Cardiac fibroblast (primary cell): Measurements from ENCODE around the gene ABO.
"Not testable (repeated sequence)": the region's sequence is repeated elsewhere in the genome, so short reads cannot be mapped to it uniquely, and the experiment has no call there.

ENCODE experiments used
- DNase-seq, 2 donors: peaks; one replicate each; pipeline versions ENCODE4 v3.0.0 to v3.0.0-alpha.2; 2010; ENCODE audit warnings: low read depth in 2 of 2
- H3K4me3 ChIP-seq, 2 donors: replicated peaks in 1 of 2; 1 replicate in 1 of 2; 2 replicates in 1 of 2; pipeline ENCODE4 v1.5.1; 2011; ENCODE audit warnings: low read depth in 2 of 2, low read length in 2 of 2, mild to moderate bottlenecking in 2 of 2, moderate library complexity in 1 of 2
- TF ChIP-seq, protein P1 (sequence below): IDR thresholded peaks from one replicate; pipeline ENCODE4 v1.5.1; 2011; ENCODE audit warnings: low read depth, mild to moderate bottlenecking, low read length, inconsistent platforms

The ABO gene

GRCh38 chr9:133225171-133226011, 49.6 kb downstream of the ABO start:
- TF ChIP-seq, protein P1, sequence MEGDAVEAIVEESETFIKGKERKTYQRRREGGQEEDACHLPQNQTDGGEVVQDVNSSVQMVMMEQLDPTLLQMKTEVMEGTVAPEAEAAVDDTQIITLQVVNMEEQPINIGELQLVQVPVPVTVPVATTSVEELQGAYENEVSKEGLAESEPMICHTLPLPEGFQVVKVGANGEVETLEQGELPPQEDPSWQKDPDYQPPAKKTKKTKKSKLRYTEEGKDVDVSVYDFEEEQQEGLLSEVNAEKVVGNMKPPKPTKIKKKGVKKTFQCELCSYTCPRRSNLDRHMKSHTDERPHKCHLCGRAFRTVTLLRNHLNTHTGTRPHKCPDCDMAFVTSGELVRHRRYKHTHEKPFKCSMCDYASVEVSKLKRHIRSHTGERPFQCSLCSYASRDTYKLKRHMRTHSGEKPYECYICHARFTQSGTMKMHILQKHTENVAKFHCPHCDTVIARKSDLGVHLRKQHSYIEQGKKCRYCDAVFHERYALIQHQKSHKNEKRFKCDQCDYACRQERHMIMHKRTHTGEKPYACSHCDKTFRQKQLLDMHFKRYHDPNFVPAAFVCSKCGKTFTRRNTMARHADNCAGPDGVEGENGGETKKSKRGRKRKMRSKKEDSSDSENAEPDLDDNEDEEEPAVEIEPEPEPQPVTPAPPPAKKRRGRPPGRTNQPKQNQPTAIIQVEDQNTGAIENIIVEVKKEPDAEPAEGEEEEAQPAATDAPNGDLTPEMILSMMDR: no peak
- DNase-seq: no peak
- H3K4me3 ChIP-seq: no peak overlapping the region

GRCh38 chr9:133224762-133225161, 50.2 kb downstream of the ABO start:
- no peak for DNase-seq
- no peak overlapping the region for H3K4me3 ChIP-seq
- TF ChIP-seq, protein P1: no peak

- not testable (repeated sequence) for H3K4me3 ChIP-seq
Observed at GRCh38 chr9:133223159-133223756, 51.7 kb downstream of the ABO start.

GRCh38 chr9:133221994-133222393, 53.0 kb downstream of the ABO start:
- DNase-seq: not testable (repeated sequence)

More at GRCh38 chr9:133223159-133223756, 51.7 kb downstream of the ABO start:
- peak in 1 of 2 donors; percentile 10 for DNase-seq

GRCh38 chr9:133221177-133221809, 53.7 kb downstream of the ABO start:
- DNase-seq: no peak
- TF ChIP-seq, protein P1: no peak
- no peak overlapping the region for H3K4me3 ChIP-seq

More at GRCh38 chr9:133221994-133222393, 53.0 kb downstream of the ABO start:
- H3K4me3 ChIP-seq: not testable (repeated sequence)

GRCh38 chr9:133218049-133218975, 56.7 kb downstream of the ABO start:
- not testable (repeated sequence) for DNase-seq, H3K4me3 ChIP-seq

DNA sequence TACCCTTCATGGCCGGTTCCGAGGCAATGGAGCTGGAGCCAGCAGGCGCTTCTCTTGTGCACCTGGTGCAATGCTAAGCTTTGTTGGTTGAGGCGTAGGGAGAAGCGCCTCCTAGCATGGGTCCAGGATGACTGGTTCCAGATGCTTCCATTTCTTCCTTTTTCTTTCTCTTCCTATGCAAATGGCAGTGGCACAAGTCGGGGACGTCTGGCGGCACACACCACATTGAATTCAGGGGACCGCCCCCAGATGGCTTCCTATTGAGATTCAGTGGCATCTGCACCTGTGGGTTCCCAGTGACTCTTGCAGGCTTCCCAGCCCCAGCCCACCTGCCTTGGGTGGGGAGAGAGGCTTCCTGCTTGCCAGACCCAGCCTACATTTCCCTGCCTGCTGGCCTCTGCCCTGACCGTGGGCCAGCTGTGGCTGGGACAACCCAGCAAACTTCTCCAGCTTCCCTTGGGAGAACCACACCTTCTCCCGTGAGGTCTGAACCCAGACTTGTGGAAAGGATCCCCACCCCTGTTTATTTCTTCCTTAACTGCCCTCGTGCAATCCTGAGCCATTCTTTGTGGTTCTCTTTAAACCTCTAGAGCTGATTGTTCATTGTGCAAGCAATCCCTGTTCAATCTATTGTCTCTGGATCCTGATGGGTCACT, 57.5 kb downstream of the ABO start:
- DNase-seq, H3K4me3 ChIP-seq: not testable (repeated sequence)

- not testable (repeated sequence) for H3K4me3 ChIP-seq
- peak in 1 of 2 donors; percentile 35 for DNase-seq
Observed at GRCh38 chr9:133214276-133214675, 60.7 kb downstream of the ABO start.
